ENCODE data around the gene MAML1.
A peak's percentile ranks its signal among the peaks of the same experiment; 100 is the strongest.
"Not testable (repeated sequence)": the region's sequence is repeated elsewhere in the genome, so short reads cannot be mapped to it uniquely, and the experiment has no call there.

Gene MAML1

DNA sequence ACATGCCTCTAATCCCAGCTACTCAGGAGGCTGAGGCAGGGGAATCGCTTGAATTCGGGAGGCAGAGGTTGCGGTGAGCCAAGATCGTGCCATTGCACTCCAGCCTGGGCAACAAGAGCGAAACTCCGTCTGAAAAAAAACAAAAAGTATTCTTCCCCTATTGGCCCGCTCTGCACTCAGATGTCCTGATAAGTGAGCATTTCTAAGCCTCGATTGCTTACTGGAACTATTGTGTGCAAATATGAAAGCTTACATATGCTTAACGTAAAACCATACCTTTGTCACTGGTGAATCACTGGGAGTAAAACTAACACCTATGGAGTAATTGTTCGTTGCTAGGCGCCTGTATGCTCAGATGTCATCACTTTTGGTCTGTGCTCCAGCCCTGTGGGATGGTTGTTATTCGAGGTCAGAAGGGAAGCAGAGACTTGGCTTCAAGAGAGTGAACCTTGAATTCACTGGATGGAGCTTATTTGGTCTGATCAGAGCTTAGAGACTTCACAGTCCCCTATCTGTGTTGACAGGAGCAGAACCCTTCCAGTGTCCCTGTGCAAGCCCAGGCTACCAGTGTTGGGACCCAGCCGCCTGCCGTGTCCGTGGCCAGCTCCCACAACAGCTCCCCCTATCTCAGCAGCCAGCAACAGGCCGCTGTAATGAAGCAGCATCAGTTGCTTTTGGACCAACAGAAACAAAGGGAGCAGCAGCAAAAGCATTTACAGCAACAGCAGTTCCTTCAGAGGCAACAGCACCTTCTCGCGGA lies 35.9 kb downstream of the MAML1 start:
- DNase-seq, result no peak

GRCh38 chr5:179769271-179769670 lies 36.6 kb downstream of the MAML1 start:
- DNase-seq, result no peak

DNA sequence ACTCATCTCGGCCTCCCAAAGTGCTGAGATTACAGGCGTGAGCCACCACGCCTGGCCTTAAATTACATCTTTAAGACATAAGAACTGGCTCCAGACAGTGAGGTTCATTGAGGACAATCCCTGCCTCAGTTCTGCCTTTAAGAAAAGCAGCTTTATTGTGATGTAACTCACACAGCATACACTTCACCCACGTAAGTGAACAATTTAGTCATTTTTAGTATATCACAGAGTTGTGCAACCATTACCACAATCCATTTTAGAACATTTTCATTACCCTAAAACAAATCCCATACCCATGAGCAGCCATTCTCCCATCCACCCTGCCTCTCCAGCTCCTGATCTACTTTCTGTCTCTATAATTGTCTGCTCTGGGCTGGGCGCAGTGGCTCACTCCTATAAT lies 37.2 kb downstream of the MAML1 start:
- DNase-seq, result no peak

DNA sequence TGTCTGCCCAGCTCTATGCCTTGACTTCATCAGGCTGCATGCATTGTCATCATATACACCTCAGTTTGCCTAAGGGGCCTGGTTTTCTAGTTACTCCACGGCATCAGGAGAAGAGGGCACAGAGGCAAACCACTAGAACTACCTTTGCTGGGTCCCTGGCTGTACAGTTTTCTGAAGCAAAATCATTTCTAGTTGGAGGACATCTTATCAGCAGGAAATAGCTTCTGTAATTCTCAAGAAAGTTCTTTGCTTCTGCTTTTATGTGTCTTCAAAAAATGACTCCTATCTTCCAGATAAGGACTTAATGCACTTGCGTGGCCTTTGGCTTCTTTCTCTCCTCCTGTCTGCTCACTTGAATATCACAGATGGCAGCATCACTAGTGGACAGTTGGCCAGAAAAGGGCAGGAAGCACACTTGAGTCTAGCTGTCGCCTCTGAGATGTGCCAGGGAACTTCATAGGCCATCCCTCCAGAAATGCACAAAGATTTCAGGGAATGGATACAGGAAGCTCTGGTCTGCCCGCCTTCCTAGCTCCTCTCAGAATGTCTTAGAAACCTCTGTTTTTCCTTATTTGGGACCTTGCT lies 38.8 kb downstream of the MAML1 start:
- no peak for DNase-seq

DNA sequence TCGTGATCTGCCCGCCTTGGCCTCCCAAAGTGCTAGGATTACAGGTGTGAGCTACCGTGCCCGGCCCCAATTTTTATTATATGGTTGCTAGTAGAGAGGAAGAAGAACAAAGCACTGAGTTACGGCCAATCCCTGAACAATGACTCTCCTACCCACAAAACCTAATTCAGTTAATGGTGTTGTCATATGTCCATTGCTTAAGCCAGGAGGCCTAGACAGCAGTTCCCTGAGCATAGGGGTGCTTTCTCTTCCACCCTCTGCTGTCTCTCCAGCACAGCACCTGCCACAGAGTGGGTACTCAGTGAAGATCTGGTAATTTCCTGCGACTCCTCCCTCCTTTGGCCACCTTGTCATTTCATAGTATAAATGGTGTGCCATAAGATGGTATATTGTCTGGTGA lies 39.7 kb downstream of the MAML1 start:
- no peak for DNase-seq

DNA sequence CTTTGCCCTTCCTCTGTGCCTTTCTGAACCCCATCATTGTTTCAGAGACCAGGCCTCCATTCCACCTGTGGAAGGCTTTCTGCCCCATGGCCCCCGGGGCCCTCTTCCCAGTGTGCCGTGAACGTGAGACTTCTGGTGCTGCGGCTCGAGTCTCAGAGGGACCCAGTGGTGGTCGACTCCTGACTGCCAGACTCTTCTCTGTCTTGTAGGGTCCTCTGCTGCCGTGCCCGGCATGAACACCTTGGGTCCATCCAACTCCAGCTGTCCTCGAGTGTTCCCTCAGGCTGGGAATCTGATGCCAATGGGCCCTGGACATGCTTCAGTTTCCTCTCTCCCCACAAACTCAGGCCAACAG lies 41.0 kb downstream of the MAML1 start:
- DNase-seq, result no peak

DNA sequence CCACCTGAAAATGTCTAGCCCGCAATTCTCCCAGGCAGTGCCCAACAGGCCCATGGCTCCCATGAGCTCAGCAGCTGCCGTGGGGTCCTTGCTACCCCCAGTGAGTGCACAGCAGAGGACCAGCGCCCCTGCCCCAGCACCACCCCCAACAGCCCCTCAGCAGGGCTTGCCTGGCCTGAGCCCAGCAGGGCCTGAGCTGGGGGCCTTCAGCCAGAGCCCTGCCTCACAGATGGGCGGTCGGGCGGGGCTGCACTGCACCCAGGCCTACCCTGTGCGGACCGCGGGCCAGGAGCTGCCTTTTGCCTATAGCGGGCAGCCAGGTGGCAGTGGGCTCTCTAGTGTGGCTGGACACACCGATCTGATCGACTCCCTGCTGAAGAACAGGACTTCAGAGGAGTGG lies 41.8 kb downstream of the MAML1 start:
- DNase-seq, result no peak

DNA sequence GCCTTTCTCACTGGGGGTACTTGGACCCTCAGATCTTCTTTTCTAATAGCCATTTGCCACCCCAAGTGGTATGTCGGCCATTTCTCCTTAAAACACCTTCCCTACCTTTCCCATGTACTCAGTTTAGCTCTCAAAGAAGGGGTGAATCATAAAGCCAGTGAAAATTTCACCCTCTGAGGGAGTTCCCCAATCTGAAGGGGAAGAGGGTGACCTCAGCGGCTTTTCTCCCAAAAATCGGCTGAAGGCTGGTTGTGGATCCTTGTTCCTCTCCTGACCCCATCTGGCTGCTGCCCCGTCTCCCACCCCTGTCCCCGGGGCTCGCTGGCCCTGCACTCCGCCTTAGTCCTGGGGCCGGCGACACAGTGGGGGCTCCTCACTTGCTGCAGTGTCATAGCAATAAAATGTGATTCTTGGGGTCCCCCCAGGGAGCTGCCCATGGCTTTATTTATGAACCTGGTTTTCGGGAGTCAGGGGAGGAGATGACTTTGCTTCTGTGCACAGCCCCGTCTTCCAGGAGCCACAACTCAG lies 43.9 kb downstream of the MAML1 start:
- no peak for DNase-seq

DNA sequence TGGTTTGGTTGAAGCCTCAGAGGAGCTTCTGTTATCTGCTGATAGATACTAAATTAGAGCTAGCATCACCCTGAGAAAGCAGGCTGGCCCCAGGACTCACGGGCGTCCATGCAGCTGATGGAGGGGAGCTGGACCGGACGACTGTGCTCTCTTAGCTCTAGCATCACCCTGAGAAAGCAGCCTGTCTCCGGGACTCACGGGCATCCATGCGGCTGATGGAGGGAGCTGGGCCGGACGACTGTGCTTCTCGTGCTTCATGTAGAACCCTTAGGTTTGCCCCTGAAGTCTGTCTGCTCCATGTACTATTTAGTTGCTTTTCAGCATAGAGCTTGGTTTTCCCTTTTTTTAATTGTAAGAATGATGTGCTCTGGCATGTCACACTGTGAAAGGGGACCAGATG lies 44.8 kb downstream of the MAML1 start:
- DNase-seq, result no peak

DNA sequence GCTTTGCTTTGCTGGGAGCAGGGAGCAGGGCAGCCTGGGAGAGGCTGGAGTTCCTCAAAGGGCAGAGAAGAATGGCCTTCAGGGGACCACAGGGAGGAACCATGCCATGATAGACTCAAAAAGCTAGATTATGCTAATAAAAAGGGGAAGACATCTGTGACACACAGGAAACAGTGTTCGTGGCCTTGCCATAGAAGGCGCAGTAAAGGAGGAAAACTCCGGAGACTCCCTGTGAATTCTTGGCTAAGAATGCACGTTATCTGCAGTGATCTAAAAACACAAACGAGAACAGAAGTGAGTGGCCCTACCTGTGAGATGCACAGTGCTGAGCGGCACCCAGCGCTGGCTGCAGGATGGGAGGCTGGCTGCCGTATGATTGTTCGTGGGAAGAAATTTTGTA lies 45.3 kb downstream of the MAML1 start:
- DNase-seq, result no peak

DNA sequence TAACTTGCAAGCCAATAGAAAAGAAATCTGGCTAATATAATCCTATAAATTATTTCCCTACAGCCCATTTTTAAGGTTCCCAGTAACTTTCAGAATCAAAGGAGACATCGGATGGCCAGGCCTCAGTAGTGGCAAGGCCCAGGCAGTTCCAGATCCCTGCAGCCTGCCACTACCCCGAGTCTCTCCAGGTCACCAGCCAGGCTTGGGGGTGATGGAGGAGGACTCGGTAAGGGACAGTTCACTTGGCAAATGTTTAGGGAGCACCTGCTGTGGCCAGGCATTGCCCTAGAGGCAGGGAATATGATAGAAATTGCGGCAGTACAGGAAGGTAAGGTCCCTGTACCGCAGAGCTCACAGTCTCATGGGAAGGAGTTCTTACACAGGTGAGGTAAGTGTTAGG lies 46.0 kb downstream of the MAML1 start:
- no peak for DNase-seq

GRCh38 chr5:179779826-179780225 lies 47.2 kb downstream of the MAML1 start:
- no peak for DNase-seq

DNA sequence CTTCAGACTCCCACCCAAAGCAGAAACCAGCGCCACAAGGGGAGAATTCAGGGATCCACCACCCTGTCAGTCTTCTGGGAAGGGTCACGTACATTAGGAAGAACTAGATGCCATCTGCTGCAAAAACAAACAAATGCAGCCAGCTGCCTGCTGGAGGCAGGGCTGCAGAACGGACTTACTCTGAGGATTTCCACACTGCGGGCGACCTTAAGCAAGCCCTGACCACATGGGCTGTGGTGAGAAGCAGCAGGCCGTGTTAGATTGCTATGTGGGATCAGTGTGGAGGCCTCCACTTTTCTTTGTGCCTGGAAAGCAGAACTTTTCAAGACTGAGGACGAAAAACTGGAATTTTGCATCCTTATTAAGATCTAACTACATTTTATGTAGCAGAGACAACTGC lies 47.7 kb downstream of the MAML1 start:
- no peak for DNase-seq

DNA sequence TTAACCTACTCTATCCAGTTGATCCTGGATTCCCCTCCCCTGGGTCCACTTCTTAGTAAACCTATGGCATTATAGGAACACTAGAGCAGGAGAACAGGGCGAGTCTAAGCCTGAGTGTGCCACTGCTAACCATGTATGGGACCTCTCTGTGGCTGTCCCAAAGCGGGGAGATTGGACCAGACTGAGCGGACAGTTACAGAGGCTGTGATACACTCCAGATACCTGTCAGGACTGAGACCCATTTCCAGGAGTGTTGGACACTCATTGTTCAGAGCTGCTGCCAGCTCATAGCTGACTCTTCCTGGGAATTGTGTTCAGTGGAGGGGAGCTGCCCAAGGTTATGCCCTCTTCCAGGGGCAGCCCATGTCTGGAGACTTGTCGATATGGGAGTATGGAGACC lies 49.2 kb downstream of the MAML1 start:
- DNase-seq, result no peak

- DNase-seq, result no peak
These were observed 50.5 kb downstream of the MAML1 start for GRCh38 chr5:179783128-179783527.

- no peak for DNase-seq
These were observed 54.2 kb downstream of the MAML1 start for GRCh38 chr5:179786861-179787260.

GRCh38 chr5:179788193-179788854 lies 55.7 kb downstream of the MAML1 start:
- no peak for DNase-seq

DNA sequence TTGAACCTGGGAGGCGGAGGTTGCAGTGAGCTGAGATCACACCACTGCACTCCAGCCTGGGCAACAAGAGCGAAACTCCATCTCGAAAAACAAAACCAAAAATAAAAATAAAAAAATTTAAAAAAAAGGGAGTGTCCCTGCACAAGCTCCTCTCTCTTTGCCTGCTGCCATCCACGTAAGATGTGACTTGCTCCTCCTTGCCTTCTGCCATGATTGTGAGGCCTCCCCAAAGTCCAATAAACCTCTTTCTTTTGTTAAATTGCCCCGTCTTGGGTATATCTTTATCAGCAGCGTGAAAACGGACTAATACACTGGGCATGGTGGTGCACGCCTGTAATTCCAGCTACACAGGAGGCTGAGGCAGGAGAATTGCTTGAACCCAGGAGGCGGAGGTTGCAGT lies 56.7 kb downstream of the MAML1 start:
- DNase-seq, result not testable (repeated sequence)

DNA sequence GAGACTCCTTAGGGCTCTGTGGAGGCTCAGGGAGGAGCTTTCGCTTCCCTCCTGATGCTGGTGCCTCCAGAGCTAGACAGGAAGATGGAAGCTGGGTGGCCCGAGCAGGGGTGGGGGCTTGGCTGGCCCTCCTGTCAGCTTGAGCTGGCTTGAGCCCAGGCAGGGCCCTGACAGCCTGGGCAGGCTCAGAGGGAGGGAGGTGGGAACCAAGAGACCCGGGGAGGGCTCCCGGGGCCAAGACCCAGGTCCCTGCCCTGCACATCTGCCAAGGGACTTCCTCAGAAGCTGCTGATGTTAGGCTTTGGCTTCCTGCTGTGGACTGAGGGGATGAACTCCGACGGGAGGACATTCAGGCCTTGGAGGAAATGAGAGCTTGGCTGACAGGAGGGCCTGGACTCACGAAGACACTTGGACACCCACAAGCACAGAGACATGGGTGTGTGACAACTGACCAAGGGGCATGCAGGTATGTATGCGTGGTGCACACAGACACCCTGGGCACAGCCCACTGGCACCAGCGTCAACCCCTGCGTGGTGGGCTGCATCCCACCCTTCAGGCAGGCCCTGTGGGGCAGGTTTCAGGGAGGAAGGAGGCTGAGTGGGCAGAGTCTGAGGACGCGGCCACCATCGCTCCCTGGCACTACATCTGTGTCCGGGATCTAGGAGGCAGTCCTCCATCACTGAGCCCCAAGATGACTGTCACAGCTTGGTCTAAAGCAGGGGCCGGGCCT lies 59.4 kb downstream of the MAML1 start:
- no peak for DNase-seq

GRCh38 chr5:179792612-179793467 lies 60.2 kb downstream of the MAML1 start:
- no peak for DNase-seq

DNA sequence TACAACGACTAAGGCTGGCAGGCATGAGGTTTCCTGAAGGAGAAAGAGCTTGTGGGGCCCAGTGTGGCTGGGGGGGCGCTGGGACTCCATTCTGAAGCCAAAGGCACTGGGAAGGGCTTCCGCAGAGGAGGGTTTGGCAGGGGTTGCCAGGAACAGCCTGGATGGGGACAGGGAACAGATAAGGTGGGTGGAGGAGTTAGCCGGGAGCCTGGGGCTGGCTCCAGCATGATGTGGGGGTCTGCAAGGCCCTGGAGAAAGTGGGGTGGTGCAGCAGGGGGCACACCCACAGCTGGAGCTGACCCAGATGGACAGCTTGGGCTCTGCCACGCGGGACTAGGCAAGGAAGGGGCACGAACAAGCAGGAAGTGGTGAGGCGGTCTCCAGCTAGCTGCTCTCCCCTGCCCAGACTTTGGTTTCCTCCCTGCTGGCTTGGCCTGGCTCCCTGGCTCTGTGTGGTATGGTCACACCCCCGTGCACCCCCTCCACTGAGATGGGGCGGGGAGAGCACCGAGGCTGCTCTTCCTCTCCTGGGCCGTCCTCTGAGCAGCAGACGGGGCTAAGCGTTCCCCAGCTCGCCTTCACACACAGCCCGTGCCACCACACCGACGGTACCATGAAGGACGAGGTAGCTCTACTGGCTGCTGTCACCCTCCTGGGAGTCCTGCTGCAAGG lies 61.0 kb downstream of the MAML1 start, which contains the start of gene LTC4S:
Gene LTC4S (plus strand): TSS at position 519 of the 672 bp plus-strand sequence. CDS start 95 bp downstream, at position 614.
- DNase-seq, result peak; percentile 83

DNA sequence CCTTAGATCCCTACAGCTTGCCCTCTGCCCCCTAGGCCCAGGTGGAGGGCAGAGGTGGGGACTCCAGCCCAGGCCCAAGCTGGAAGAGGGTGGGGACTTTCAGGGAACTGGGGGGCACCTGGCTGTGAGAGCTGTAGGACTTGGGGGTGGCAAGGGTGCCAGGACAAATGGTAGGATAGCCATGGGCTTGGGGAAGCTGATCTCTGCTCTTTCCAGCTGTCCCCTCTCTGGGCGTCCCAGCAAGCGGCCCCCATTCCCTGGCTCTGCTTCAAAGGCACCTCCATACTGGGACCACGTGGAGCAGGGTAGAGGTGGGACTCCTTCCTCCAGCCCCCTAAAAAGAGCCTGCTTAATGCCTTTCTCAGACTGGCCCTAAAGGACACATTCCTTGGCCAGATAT lies 61.5 kb downstream of the MAML1 start:
- DNase-seq, result no peak

Measured in fibroblast of skin of scalp (primary cell).